GM19438 (cell line): ENCODE data around the gene NUP62.
"Not testable (repeated sequence)": the region's sequence is repeated elsewhere in the genome, so short reads cannot be mapped to it uniquely, and the experiment has no call there.

Source experiments
- ATAC-seq: cut with Tn5 transposase; IDR thresholded peaks from one replicate; pipeline ENCODE4 v1.9.1; 2021; ENCODE audit warnings: low read depth; ENCODE audit not compliant: unreplicated experiment

The NUP62 gene, protein sequence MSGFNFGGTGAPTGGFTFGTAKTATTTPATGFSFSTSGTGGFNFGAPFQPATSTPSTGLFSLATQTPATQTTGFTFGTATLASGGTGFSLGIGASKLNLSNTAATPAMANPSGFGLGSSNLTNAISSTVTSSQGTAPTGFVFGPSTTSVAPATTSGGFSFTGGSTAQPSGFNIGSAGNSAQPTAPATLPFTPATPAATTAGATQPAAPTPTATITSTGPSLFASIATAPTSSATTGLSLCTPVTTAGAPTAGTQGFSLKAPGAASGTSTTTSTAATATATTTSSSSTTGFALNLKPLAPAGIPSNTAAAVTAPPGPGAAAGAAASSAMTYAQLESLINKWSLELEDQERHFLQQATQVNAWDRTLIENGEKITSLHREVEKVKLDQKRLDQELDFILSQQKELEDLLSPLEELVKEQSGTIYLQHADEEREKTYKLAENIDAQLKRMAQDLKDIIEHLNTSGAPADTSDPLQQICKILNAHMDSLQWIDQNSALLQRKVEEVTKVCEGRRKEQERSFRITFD

DNA sequence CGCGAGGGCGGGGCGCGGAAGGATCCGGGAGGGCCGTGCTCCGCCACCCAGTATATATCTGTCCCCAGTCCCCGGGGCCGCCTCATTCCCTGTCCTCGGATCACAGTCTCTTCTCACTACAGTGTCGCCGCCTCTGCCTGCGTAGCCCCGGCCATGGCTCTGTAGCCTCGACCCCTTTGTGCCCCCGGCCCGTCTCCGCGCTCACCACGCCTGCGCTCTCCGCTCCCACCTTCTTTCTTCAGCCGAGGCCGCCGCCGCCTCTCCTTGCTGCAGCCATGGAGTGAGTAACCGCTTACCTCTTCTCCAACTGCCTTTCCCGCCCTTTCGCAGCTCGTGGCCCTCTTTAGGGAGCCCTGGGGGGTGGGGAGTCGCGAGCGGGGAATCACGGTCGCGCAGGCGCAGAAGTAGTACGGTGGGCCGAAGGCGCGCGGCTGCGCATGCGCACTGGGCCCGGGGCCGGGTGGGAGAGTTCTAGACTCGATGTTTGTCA lies at the start of gene NUP62, which contains the start of gene ATF5:
NUP62 (minus strand) TSS at position 384 of the 490 bp plus-strand sequence. CDS start 19,697 bp downstream, outside the sequence.
ATF5 (plus strand) TSS at position 85 of the 490 bp plus-strand sequence. CDS start 1,646 bp downstream, outside the sequence.
- ATAC-seq, result peak; percentile 36

DNA sequence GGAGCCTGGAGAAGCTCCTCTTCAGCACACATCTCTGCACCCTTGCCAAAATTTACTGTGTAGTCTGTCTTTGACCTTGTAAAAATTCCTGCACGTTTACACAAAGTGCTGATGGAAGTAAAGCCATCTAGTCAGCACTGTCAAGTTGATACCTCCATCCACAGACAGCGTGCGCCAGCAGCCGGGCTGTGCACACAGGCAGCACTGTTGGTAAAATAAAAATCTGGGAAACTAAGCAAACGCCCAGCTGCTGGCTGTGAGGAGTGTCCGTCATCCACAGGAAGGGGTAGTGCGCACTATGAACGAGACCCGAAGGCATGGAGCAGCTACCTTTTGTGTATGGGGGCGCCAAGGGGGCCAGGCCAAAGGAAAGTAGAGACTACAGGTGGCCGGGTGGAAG lies 49.0 kb upstream of the NUP62 start:
- no peak for ATAC-seq

DNA sequence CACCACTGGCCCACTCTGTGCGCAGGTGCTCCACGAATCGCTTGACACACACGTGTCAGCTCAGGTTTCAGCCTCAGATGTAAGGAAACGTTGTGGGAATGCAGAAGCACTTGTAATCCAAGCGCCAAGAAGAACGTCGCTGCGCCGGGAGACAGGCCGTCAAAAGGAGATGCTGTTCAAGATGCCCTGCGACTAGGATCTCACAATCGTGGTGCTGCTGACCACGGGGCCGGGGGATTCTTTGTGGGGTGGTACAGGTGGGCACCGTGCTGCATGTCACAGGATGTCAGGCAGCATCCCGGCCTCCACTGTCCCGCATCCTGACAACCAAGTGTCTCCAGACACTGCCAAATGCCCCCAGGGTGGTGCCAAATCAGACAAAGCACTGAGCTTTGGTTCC lies 48.6 kb upstream of the NUP62 start:
- no peak for ATAC-seq

DNA sequence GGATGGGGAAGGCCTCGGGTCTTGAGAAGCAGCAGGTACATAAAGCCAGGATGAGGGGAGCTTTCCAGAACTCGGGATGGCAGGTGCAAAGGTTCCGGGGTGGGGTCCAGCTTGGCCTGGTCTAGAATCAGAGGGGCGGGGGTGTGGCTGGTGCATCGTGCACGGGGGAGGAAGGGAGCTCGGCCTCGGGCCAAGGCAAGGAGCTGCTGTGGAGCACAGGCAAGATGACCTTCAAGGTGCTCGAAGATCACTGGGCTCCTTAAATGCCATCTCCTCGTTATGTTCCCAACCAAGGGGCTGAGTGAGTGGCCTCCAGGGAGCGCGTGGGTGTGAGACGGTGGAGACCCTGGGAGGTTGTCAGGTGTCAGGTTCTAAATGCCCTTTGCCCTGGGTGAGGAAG lies 47.8 kb upstream of the NUP62 start:
- no peak for ATAC-seq

DNA sequence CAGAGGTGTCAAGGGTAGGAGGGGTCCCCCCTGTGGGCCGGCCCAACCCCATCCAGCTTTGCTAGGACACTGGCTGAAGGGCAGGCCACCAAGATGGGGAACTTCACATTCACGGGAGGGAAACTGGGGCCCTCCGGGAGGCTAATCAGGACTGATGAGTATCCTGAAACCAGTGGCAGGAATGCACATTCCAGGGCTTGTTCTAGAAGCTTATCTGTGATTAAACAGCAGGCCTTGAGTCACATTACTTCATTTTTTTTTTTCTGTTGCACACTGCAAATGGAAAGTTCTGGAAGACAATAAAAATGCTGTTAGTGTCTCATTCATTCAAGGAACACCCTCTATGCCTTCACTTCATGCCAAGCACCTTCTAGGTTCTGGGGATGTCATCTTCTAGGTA lies 47.2 kb upstream of the NUP62 start:
- ATAC-seq, result no peak

DNA sequence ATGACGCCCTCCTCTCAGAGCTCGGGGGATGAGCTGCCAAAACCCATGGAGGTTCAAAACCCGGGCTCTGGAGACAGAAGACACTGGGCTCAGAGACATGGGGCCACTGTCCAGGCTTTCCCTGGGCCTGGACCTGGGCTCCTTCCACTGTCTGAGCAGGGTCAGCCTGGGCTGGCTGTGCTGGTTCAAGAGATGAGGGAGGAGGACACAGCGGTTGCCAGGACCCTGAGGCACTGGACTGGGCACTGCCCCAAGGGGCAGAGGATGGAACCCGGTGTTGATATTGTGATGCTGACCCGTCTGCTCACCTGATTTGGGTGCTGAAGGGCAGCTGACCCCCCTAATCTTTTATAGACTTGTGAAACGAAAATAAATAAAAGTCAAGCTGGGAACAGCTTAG lies 45.7 kb upstream of the NUP62 start:
- ATAC-seq, result no peak

DNA sequence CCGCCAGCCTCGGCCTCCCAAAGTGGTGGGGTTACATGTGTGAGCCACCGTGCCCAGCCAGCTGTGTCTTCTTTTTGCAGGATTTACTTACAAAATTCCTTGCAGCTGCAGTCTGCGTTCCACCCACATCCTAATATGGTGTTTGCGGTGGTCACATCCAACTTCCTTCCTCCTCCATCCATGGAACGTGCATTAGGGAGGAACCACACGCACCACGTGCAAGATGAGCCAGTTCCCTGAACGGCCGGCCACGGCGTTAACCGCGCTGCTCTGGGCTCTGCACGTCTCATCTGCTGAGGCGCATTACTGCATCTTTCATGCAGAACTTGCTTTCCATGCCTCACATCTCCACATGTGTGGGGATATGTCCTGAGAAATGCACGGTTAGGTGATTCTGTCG lies 44.7 kb upstream of the NUP62 start:
- ATAC-seq, result no peak

DNA sequence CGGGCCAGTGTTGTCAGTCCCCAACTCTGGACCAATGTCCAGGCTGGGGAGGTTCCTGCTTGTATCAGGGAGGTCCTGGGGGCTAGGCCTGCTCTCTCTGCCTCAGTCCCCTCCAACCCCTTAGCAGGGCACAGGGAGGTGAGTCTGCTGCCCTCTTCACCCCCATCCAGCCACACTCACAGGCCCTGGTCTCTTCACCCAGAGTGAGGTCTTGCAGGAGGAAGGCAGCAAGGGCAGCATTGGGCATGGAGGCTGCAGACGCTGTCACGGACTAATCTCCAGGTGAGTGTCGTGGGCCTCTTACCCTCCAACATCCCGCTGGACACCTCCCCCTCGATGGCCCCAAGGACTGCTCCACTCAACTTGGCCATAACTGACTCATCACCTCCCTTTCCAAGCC lies 43.5 kb upstream of the NUP62 start:
- ATAC-seq, result no peak

DNA sequence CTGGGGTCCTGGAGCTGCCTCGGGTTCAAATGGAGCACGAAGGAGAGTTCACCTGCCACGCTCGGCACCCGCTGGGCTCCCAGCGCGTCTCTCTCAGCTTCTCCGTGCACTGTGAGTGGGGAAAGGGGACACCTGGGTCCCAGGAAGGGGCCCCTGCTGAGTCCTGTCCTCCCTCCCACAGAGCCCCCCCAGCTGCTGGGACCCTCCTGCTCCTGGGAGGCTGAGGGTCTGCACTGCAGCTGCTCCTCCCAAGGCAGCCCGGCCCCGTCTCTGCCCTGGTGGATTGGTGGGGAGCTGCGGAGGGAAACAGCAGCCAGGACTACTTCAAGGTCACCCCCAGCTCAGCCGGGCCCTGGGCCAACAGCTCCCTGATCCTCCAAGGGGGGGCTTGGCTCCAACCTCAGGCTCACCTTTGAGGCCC lies 42.7 kb upstream of the NUP62 start:
- ATAC-seq, result no peak

DNA sequence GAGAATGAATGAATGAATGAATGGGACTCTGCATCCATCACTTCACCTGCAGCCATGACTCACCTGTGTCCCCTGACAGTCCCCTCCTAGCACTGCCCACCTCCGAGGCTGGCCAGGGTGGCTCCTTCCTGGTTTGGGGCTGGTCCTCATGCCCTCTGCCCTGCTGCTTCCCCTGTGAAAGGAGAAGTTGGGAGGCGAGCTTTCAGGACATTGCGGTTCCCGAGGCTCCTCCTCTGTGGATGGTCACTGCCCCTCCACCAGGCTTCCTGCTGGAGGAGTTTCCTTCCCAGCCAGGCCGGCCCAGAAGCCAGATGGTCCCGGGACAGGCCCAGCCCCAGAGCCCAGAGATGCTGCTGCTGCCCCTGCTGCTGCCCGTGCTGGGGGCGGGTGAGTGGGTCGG lies 40.1 kb upstream of the NUP62 start:
- ATAC-seq, result not testable (repeated sequence)

DNA sequence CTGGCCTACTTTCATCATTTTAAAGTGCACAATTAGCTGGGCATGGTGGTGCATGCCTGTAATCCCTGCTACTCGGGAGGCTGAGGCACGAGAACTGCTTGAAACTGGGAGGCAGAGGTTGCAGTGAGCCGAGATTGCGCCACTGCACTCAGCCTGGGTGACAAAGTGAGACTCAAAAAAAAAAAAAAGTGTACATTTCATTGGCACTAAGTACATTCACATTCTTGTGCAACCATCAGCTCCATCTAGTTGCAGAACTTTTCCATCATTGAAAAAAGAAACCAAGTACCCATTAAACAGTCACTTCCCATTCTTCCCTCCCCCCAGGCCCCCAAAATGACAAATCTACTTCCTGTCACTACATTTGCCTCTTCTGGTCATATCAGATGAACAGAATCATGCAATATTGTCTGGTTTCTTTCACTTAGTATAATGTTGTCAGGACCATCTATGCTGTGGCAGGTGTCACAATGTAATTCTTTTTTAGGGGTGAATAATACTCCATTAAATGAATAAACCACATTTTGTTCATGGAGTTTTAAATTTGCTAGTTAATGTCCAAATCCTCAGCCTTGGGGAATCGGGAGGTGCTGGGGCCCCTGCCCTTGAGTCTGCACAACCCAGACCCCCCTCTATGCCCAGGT lies 39.1 kb upstream of the NUP62 start:
- ATAC-seq, result no peak

DNA sequence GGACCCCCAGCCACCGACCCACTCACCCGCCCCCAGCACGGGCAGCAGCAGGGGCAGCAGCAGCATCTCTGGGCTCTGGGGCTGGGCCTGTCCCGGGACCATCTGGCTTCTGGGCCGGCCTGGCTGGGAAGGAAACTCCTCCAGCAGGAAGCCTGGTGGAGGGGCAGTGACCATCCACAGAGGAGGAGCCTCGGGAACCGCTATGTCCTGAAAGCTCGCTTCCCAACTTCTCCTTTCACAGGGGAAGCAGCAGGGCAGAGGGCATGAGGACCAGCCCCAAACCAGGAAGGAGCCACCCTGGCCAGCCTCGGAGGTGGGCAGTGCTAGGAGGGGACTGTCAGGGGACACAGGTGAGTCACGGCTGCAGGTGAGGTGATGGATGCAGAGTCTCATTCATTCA lies 31.7 kb upstream of the NUP62 start, which contains the start of gene SIGLEC11:
SIGLEC11 (minus strand) TSS at position 193 of the 400 bp plus-strand sequence; CDS start at position 102, 91 bp downstream.
- ATAC-seq, result not testable (repeated sequence)

DNA sequence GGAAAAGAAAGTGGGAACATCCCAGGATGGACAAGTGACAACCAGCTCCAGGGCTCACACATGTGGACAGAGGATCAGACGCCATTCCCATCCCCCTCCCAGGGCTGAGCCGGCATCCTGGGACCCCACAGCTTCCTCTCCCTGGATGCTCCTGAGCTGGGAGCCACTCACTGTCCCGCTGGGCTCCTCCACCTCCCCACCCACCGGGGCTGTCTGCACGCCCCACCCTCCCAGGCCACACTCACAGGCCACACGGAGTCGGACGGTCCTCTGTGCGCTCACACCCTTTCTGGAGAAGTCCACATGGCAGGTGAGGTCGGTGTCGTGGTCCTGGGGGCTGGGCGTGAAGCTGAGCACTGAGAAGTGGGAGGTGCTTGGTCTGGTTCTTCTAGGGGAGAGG lies 30.6 kb upstream of the NUP62 start:
- ATAC-seq, result not testable (repeated sequence)

DNA sequence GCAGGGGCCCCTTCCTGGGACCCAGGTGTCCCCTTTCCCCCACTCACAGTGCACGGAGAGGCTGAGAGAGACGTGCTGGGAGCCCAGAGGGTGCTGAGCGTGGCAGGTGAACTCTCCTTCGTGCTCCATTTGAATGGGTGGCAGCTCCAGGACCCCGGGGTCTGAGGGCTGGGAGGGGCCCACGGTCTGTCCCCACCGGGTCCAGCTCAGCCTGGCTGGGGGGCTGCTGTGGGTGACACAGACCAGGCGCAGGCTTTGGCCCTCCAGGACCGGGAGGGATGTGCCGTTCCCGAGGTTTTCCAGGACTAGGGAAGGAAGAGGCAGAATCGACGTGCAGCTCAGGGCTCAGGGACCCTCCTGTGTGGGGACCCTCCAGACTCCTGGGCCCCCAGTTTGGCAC lies 29.3 kb upstream of the NUP62 start:
- not testable (repeated sequence) for ATAC-seq

DNA sequence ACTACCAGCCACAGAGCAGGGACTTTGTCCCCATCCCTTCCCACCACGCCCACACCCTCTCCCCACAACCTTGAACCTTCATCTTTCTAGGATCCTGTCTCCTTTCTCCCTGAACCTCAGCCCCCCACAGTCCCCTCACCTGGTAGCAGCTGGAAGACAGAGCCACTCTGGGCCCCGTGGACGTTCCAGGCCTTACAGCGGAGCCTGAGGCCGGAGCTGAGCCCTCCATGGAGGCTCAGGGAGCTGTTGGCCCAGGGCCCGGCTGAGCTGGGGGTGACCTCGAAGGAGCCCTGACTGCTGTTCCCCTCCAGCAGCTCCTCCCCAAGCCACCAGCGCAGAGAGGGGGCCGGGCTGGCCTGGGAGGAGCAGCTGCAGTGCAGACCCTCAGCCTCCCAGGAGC lies 28.8 kb upstream of the NUP62 start:
- not testable (repeated sequence) for ATAC-seq

DNA sequence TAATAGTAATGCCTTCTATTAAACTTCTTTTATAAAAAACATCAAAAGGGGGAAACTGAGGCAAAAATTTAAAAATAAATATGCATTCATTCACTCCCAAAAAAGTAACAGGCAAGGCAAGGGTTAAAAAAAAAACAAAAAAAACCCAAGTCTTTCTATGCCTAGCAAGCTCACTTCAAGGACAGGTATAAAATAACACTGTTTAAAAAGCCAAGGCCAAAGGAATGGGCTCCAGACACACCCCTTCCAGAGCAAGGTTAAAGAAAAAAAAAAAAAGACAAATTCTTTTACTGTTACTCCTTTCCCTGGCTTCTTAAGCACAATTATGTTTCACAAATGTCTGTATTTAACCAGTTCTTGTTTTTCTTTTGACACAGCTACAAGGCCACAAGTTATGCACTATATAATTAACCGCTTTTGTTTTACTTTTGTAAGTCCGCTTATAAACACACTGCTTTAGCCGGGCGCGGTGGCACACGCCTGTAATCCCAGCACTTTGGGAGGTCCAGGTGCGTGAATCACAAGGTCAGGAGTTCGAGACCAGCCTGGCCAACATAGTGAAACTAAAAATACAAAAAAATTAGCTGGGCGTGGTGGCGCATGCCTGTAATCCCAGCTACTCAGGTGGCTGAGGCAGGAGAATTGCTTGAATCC lies 28.1 kb upstream of the NUP62 start:
- ATAC-seq, result no peak

DNA sequence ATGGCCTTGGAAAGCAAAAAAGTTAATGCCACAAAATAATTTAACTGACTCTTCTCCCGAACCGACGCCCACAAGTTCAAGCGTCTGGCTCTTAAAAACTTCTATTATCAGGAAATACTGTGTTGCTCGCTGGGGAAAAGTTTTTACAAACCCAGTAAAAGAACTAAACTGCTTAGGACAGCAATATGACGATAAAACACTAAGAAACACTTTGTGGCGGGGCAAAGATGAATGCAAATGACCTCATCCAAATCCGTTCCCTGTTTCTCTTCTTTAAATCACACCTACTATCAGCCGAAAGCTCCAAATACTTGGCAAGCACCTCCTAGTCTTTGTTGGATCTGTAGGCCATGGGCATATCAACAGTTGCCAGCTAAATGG lies 26.8 kb upstream of the NUP62 start:
- ATAC-seq, result no peak

DNA sequence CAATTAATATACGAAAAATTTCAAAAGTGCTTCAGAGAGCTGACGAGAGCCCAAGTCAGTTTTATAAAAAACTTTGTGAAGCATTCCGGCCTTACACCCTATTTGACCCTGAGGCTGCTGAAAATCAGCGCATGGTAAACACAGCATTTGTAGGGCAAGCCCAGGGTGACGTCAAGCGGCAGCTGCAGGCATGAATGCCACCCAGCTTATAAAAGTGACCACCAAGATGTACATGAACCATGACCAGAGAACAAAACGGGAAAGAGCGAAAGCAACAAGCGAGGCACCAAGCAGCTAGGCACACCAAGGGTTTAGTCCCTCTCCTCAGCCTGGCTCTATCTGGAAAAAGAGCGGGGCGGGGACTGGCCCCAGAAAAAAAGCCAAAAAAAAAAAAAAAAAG lies 25.6 kb upstream of the NUP62 start:
- no peak for ATAC-seq

DNA sequence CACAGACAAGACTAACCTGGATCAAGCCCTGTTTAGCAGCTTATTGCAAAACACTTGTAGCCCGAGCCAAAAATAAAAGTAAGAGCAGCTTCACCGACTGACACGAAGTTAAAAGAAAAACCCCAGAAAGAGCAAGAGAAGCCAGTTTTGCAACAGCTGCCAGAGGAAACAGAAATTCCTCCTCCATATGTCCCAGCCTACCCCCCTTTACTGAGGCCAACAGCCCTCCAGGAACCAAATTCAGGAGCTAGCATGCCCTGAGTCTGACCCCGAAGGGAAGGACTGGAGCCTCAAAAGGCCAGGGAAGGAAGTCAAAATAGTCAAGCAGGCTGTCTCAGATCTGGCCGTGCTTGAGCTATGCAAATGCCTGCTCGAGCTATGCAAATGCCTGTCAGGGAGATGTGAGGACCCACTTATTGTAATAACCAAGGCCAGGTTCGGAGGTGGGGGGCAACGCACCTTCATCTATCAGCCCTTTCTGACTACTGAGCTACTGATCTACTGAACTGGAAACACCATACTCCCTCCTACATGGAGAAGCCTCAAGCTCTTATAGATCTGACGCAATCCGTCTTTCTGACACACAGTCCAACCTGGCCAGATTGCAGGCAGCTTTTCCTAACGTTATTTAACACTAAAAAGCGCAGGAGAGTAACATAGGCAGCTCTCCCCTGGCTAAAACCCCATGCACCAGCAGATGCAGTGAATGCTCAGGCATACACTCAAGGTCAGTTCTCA lies 25.0 kb upstream of the NUP62 start:
- no peak for ATAC-seq

DNA sequence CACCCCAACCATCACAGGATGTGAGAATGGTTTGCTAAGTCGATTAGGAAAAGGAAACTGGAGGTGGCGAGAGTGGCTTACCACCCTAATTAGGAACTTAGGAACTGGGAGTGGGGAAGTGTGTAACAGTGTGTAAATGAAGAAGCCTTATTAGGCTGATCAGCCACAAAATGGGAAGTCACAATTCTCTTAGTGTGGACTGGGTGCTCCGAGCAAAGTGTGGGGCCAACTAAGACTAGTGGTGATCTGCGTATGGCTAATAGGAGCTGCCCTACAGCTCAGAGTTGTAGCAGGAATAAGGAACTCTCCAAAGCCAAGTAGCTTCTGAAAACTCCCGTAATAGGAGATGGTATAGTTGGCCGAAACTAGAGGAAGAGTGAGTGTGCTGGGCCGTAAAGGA lies 24.1 kb upstream of the NUP62 start:
- ATAC-seq, result no peak
